MM.1S (cell line): ENCODE results near the gene OAS2.

ENCODE experiments used
- EZH2 ChIP-seq: fragments of 300-600 bp; sonication (generic); optimal IDR thresholded peaks from 2 replicates; pipeline ENCODE3; 2017; ENCODE audit warnings: low read depth, mild to moderate bottlenecking, antibody characterized with exemption, low read length, mixed read lengths
- TF ChIP-seq, protein P1 (sequence below): fragments of 300-600 bp; sonication (generic); IDR thresholded peaks from 2 replicates; pipeline ENCODE4 v1.5.1; 2016; ENCODE audit warnings: antibody characterized with exemption, low read length, mixed read lengths

DNA sequence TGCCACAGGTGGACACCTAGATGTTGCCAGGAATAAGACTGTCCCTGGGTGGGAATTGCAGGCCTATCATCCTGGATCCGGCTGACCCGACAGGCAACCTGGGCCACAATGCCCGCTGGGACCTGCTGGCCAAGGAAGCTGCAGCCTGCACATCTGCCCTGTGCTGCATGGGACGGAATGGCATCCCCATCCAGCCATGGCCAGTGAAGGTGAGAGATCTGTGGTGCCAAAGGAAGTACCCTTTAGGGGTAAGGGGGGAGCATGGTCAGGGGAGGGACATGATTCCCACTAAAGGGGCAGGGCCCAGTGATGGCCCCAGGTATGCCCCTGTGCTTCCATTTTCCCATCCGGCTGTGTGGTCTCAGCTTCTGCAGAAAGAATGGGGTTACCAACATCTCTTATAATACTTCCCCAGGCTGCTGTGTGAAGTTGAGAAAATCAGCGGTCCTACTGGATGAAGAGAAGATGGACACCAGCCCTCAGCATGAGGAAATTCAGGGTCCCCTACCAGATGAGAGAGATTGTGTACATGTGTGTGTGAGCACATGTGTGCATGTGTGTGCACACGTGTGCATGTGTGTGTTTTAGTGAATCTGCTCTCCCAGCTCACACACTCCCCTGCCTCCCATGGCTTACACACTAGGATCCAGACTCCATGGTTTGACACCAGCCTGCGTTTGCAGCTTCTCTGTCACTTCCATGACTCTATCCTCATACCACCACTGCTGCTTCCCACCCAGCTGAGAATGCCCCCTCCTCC lies 8.6 kb upstream of the OAS2 start:
- TF ChIP-seq, protein P1, sequence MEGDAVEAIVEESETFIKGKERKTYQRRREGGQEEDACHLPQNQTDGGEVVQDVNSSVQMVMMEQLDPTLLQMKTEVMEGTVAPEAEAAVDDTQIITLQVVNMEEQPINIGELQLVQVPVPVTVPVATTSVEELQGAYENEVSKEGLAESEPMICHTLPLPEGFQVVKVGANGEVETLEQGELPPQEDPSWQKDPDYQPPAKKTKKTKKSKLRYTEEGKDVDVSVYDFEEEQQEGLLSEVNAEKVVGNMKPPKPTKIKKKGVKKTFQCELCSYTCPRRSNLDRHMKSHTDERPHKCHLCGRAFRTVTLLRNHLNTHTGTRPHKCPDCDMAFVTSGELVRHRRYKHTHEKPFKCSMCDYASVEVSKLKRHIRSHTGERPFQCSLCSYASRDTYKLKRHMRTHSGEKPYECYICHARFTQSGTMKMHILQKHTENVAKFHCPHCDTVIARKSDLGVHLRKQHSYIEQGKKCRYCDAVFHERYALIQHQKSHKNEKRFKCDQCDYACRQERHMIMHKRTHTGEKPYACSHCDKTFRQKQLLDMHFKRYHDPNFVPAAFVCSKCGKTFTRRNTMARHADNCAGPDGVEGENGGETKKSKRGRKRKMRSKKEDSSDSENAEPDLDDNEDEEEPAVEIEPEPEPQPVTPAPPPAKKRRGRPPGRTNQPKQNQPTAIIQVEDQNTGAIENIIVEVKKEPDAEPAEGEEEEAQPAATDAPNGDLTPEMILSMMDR, result no peak
- TF ChIP-seq EZH2, result no peak
